ENCODE measurements around the gene VPS50.

GRCh38 chr7:93238131-93238530 is 6.0 kb downstream of the VPS50 start:
- TF ChIP-seq POLR2A (IDR thresholded peaks at IDR 0.05), result no peak
- TF ChIP-seq EP300 (IDR thresholded peaks at IDR 0.05), result no peak
